HepG2 (cell line): ENCODE measurements around the gene STK10. TPM values are rescaled to one million over a fixed set of nuclear protein-coding genes. Genes with fewer than 3 reads are reported as not detected.

ENCODE experiments used
- ATAC-seq: fragments of 200-7000 bp; cut with Tn5 transposase; 3 replicates; pipeline ENCODE4 v1.9.1; 2020; ENCODE audit warnings: mild to moderate bottlenecking, moderate library complexity
- BruUV-seq: library from RNA; stranded (reverse); fragments of 400-500 nt; replicated peaks from 2 replicates; lab custom pipeline; 2021; lab: Mats Ljungman, UMichigan
- CTCF ChIA-PET: fragments of 300-600 bp; formaldehyde crosslinking; extraction: SDS; loops from one replicate; lab custom pipeline; 2021; ENCODE audit warnings: low total read pairs, inconsistent platforms, low intra/inter-chr PET ratio; lab: Yijun Ruan, JAX
- POLR2A ChIA-PET: fragments of 350-600 bp; sonication (Branson Sonifier 250); formaldehyde crosslinking; loops from one replicate; lab custom pipeline; 2020; ENCODE audit warnings: antibody characterized with exemption, inconsistent platforms; lab: Yijun Ruan, JAX
- DNase-seq: peaks from one replicate; pipeline ENCODE4 v3.0.0-alpha.2; 2015; ENCODE audit warnings: low spot score
- FAIRE-seq: peaks from 3 replicates; lab custom pipeline; 2011; peaks lifted over from hg19 to GRCh38; lab: Jason Lieb, UNC
- H2AFZ ChIP-seq: one replicate; pipeline ENCODE4 v1.6.1; 2011; ENCODE audit warnings: low read length, inconsistent platforms
- H3K27ac ChIP-seq: fragments of 300-600 bp; 3 replicates; pipeline ENCODE4 v1.8.0; 2011; ENCODE audit warnings: mixed run types, mild to moderate bottlenecking, mixed read lengths, low read length, inconsistent platforms; ENCODE audit not compliant: insufficient read depth; ENCODE audit errors: extremely low read length
- H3K27me3 ChIP-seq, 2 experiments: fragments of 200-600 bp in 1 of 2; 2 replicates in 1 of 2; 3 replicates in 1 of 2; pipeline versions ENCODE4 v1.6.0 to v1.8.0; 2011; ENCODE audit warnings: low read length in 2 of 2, mild to moderate bottlenecking in 2 of 2, moderate library complexity in 2 of 2, inconsistent platforms in 1 of 2; ENCODE audit not compliant: insufficient read depth in 2 of 2, control insufficient read depth in 1 of 2
- H3K36me3 ChIP-seq, 2 experiments: fragments of 200-600 bp in 1 of 2; replicated peaks in 1 of 2; 2 replicates in 1 of 2; 3 replicates in 1 of 2; pipeline versions ENCODE4 v1.5.1 to v1.8.0; 2011; ENCODE audit warnings: low read length in 2 of 2, inconsistent platforms in 1 of 2; ENCODE audit not compliant: insufficient read depth in 2 of 2, control insufficient read depth in 1 of 2
- H3K4me1 ChIP-seq: 2 replicates; pipeline ENCODE4 v1.5.1; 2012; ENCODE audit warnings: low read length, inconsistent platforms; ENCODE audit not compliant: insufficient read depth
- H3K4me2 ChIP-seq: 2 replicates; pipeline ENCODE4 v1.6.0; 2011; ENCODE audit warnings: low read depth, low read length, inconsistent platforms
- H3K4me3 ChIP-seq, 3 experiments: fragments of 200-600 bp in 1 of 3; sonication (generic), shearing (Covaris generic) in 1 of 3; replicated peaks in 1 of 3; 2 replicates each; pipeline ENCODE4 v1.5.1; 2011 to 2016; ENCODE audit warnings: low read length in 3 of 3, inconsistent platforms in 2 of 3, low read depth in 2 of 3, mild to moderate bottlenecking in 2 of 3, control low read depth in 1 of 3, mixed read lengths in 1 of 3; ENCODE audit not compliant: insufficient read depth in 1 of 3
- H3K79me2 ChIP-seq: one replicate; pipeline ENCODE4 v1.6.1; 2011; ENCODE audit warnings: low read length, inconsistent platforms; ENCODE audit not compliant: insufficient read depth
- H3K9ac ChIP-seq: 2 replicates; pipeline ENCODE4 v1.6.0; 2011; ENCODE audit warnings: mild to moderate bottlenecking, low read depth, low read length, inconsistent platforms; ENCODE audit not compliant: insufficient read depth
- H3K9me3 ChIP-seq: 2 replicates; pipeline ENCODE4 v1.5.1; 2012; ENCODE audit warnings: mild to moderate bottlenecking, low read length
- H4K20me1 ChIP-seq: 2 replicates; pipeline ENCODE4 v1.6.0; 2011; ENCODE audit warnings: inconsistent platforms, mild to moderate bottlenecking, low read length, moderate library complexity; ENCODE audit not compliant: insufficient read depth
- ARID2 ChIP-seq: sonication (generic); formaldehyde crosslinking; IDR thresholded peaks from 2 replicates; pipeline ENCODE4 v1.8.1; 2022; ENCODE audit warnings: mild to moderate bottlenecking, missing genetic modification reagents, borderline replicate concordance
- ATAD3A ChIP-seq: sonication (generic); formaldehyde crosslinking; IDR thresholded peaks from 2 replicates; pipeline ENCODE4 v1.4.0; 2020; ENCODE audit warnings: missing genetic modification reagents
- CCDC6 ChIP-seq: sonication (generic); formaldehyde crosslinking; IDR thresholded peaks from 2 replicates; pipeline ENCODE4 v1.8.1; 2022; ENCODE audit warnings: mild to moderate bottlenecking, missing genetic modification reagents, moderate library complexity
- HOXD1 ChIP-seq: sonication (generic); formaldehyde crosslinking; IDR thresholded peaks from 2 replicates; pipeline ENCODE4 v1.5.0; 2020; ENCODE audit warnings: missing genetic modification reagents
- KLF6 ChIP-seq: IDR thresholded peaks from 2 replicates; pipeline ENCODE4 v1.8.0; 2016; ENCODE audit warnings: missing biosample characterization, missing genetic modification reagents
- MEIS2 ChIP-seq: sonication (generic); formaldehyde crosslinking; IDR thresholded peaks from 2 replicates; pipeline ENCODE4 v1.9.0; 2021; ENCODE audit warnings: mild to moderate bottlenecking, missing genetic modification reagents
- MZF1 ChIP-seq: sonication (generic); formaldehyde crosslinking; IDR thresholded peaks from 2 replicates; pipeline ENCODE4 v1.8.1; 2023; ENCODE audit warnings: mild to moderate bottlenecking, missing genetic modification reagents, borderline replicate concordance
- NRL ChIP-seq: sonication (generic); formaldehyde crosslinking; IDR thresholded peaks from 2 replicates; pipeline ENCODE4 v1.5.0; 2020; ENCODE audit warnings: missing genetic modification reagents, mild to moderate bottlenecking, moderate library complexity, borderline replicate concordance
- TFE3 ChIP-seq: IDR thresholded peaks from 2 replicates; pipeline ENCODE4 v1.6.1; 2016
- ZFP90 ChIP-seq: sonication (generic); formaldehyde crosslinking; IDR thresholded peaks from 2 replicates; pipeline ENCODE4 v1.8.0; 2022; ENCODE audit warnings: missing genetic modification reagents, mild to moderate bottlenecking, inconsistent platforms, borderline replicate concordance
- ZNF761 ChIP-seq: sonication (generic); formaldehyde crosslinking; conservative IDR thresholded peaks from 2 replicates; pipeline ENCODE4 v1.4.0; 2020; ENCODE audit warnings: mild to moderate bottlenecking, missing genetic modification reagents
- WGBS: methylation state at CpG from one replicate; pipeline ENCODE4 v1.1.6; 2017; ENCODE audit warnings: low lambda C conversion rate; 5-methylcytosine and 5-hydroxymethylcytosine counted together
- in situ Hi-C: cut with HindIII; loops from 2 replicates; pipeline ENCODE4 v1.10.0; 2017; ENCODE audit warnings: low pct_unique_long_range_greater_than_20kb; ENCODE audit not compliant: extremely low pct_ligation_motif_present
- intact Hi-C: fragments of 100-400 bp; cut with micrococcal nuclease; formaldehyde crosslinking; loops from one replicate; pipeline ENCODE4 v1.10.0; 2022; ENCODE audit not compliant: unreplicated experiment
- polyA plus RNA-seq, 8 experiments: library from polyadenylated mRNA; depleted of rRNA in 3 of 8; stranded (reverse) in 7 of 8; unstranded in 1 of 8; fragments of >200 nt; fragmentation: Illumina TruSeq in 4 of 8; extraction: Trizol in 4 of 8; gene quantifications; 2 replicates each; pipeline versions ENCODE4 v1.2.1 to v1.2.3, GENCODE V29; 2011 to 2016; ENCODE audit warnings: low read depth in 4 of 8, missing spikeins in 1 of 8, mixed read lengths in 1 of 8; ENCODE audit not compliant: insufficient read depth in 1 of 8
- total RNA-seq, 5 experiments: library from RNA; depleted of rRNA; stranded (reverse); fragments of >200 nt; fragmentation: Illumina TruSeq; extraction: Trizol; gene quantifications; 2 replicates each; pipeline ENCODE4 v1.2.3, GENCODE V29; 2016; ENCODE audit warnings: low read depth in 1 of 5
- TF ChIP-seq, protein P1 (sequence below): sonication (generic); formaldehyde crosslinking; IDR thresholded peaks from 2 replicates; pipeline ENCODE4 v1.5.0; 2020; ENCODE audit warnings: mild to moderate bottlenecking, missing genetic modification reagents, moderate library complexity
- TF ChIP-seq, protein P2 (sequence below): sonication (generic); formaldehyde crosslinking; IDR thresholded peaks from 2 replicates; pipeline ENCODE4 v1.4.0; 2020; ENCODE audit warnings: mild to moderate bottlenecking, missing genetic modification reagents, borderline replicate concordance

STK10 gene
- total and polyA plus RNA-seq, 2 of the 13 experiments (the other 11 are each of a cell fraction or from before 2014, with no cell fraction given) = 7.0 to 7.2 TPM

- H2AFZ ChIP-seq = no peak overlapping the region
- DNase-seq (no peak), FAIRE-seq (no peak)
- H3K4me2 ChIP-seq = no peak overlapping the region
- peaks cover 6% of the 10 kb centered on the region for H3K4me1 ChIP-seq
- H3K9ac ChIP-seq = no peak overlapping the region
- no peak overlapping the region for H3K27ac ChIP-seq
- intact Hi-C loops = no loop called here
- H3K27me3 ChIP-seq = no peaks in the 10 kb centered on the region
- TF ChIP-seq ZNF761 (CRISPR knock-in tag) (no peak), ZFP90 (CRISPR knock-in tag) (no peak), CCDC6 (CRISPR knock-in tag) (no peak), MEIS2 (CRISPR knock-in tag) (no peak), NRL (CRISPR knock-in tag) (no peak), ATAD3A (CRISPR knock-in tag) (no peak), HOXD1 (CRISPR knock-in tag) (no peak), KLF6 (CRISPR knock-in tag) (no peak), ARID2 (CRISPR knock-in tag) (no peak), TFE3 (CRISPR knock-in tag) (no peak), MZF1 (CRISPR knock-in tag) (no peak)
- TF ChIP-seq, protein P1, sequence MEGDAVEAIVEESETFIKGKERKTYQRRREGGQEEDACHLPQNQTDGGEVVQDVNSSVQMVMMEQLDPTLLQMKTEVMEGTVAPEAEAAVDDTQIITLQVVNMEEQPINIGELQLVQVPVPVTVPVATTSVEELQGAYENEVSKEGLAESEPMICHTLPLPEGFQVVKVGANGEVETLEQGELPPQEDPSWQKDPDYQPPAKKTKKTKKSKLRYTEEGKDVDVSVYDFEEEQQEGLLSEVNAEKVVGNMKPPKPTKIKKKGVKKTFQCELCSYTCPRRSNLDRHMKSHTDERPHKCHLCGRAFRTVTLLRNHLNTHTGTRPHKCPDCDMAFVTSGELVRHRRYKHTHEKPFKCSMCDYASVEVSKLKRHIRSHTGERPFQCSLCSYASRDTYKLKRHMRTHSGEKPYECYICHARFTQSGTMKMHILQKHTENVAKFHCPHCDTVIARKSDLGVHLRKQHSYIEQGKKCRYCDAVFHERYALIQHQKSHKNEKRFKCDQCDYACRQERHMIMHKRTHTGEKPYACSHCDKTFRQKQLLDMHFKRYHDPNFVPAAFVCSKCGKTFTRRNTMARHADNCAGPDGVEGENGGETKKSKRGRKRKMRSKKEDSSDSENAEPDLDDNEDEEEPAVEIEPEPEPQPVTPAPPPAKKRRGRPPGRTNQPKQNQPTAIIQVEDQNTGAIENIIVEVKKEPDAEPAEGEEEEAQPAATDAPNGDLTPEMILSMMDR (CRISPR knock-in tag) = no peak
- TF ChIP-seq, protein P2, sequence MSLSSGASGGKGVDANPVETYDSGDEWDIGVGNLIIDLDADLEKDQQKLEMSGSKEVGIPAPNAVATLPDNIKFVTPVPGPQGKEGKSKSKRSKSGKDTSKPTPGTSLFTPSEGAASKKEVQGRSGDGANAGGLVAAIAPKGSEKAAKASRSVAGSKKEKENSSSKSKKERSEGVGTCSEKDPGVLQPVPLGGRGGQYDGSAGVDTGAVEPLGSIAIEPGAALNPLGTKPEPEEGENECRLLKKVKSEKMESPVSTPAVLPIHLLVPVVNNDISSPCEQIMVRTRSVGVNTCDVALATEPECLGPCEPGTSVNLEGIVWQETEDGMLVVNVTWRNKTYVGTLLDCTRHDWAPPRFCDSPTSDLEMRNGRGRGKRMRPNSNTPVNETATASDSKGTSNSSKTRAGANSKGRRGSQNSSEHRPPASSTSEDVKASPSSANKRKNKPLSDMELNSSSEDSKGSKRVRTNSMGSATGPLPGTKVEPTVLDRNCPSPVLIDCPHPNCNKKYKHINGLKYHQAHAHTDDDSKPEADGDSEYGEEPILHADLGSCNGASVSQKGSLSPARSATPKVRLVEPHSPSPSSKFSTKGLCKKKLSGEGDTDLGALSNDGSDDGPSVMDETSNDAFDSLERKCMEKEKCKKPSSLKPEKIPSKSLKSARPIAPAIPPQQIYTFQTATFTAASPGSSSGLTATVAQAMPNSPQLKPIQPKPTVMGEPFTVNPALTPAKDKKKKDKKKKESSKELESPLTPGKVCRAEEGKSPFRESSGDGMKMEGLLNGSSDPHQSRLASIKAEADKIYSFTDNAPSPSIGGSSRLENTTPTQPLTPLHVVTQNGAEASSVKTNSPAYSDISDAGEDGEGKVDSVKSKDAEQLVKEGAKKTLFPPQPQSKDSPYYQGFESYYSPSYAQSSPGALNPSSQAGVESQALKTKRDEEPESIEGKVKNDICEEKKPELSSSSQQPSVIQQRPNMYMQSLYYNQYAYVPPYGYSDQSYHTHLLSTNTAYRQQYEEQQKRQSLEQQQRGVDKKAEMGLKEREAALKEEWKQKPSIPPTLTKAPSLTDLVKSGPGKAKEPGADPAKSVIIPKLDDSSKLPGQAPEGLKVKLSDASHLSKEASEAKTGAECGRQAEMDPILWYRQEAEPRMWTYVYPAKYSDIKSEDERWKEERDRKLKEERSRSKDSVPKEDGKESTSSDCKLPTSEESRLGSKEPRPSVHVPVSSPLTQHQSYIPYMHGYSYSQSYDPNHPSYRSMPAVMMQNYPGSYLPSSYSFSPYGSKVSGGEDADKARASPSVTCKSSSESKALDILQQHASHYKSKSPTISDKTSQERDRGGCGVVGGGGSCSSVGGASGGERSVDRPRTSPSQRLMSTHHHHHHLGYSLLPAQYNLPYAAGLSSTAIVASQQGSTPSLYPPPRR (CRISPR knock-in tag) = no peak
- TF ChIP-seq, all 625 proteins: peak for 0
- peaks cover 16% of the 10 kb centered on the region for H3K79me2 ChIP-seq
- WGBS = 100% methylated on average over 3 of the region's 3 CpGs
- H3K36me3 ChIP-seq = peaks cover 12 to 44% of the 10 kb centered on the region in 2 experiments
- H3K4me3 ChIP-seq = no peak overlapping the region
- in situ Hi-C loops = no loop called here
- ChIA-PET POLR2A (no interaction called here), CTCF (no interaction called here)
- ATAC-seq = no peak
- peaks cover 6% of the 10 kb centered on the region; the same call in 1 of the 2 replicates for H3K9me3 ChIP-seq
- H4K20me1 ChIP-seq = no peaks in the 10 kb centered on the region; the same call in 1 of the 2 replicates
- no TSS peak for BruUV-seq
Measured at GRCh38 chr5:172216345-172216744, 28.3 kb upstream of the STK10 start.
